HG03025 (cell line): ENCODE results near the gene DPY30.

Experiments
- ATAC-seq: cut with Tn5 transposase; IDR thresholded peaks from one replicate; pipeline ENCODE4 v1.9.1; 2021; ENCODE audit warnings: mild to moderate bottlenecking, moderate library complexity; ENCODE audit not compliant: unreplicated experiment, low FRiP score

DPY30 gene

GRCh38 chr2:31979018-31979417 is 60.6 kb downstream of the DPY30 start:
- ATAC-seq: no peak

DNA sequence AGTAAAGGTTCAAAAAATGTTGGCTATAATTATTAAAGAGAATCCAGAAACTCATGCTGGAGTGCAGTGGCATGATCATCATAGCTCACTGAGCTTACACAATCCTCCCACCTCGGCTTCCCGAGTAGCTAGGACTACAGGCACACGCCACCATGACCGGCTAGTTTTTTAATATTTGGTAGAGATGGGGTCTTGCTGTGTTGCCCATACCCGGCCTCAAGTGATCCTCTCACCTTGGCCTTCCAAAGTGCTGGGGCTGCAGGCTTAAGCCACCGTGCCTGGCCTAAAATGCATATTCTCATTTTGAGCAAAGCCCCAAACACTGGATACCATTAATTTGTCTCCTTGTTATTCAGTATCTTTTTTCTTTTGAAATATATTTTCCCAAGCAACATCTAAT is 61.2 kb downstream of the DPY30 start:
- ATAC-seq: no peak
